PFSK-1 (cell line): ENCODE measurements around the gene TCF7L1.

Experiments used
- FOXP2 ChIP-seq: optimal IDR thresholded peaks from 2 replicates; pipeline ENCODE3; 2011; ENCODE audit warnings: borderline replicate concordance, control low read depth, inconsistent platforms; ENCODE audit not compliant: insufficient read depth; ENCODE audit errors: extremely low read length, extremely low read depth
- POLR2AphosphoS5 ChIP-seq: IDR thresholded peaks from 2 replicates; pipeline ENCODE4 v1.6.1; 2012; ENCODE audit warnings: low read depth, mild to moderate bottlenecking, control low read depth, low read length, moderate library complexity
- SIN3A ChIP-seq: IDR thresholded peaks from 2 replicates; pipeline ENCODE4 v1.6.1; 2012; ENCODE audit warnings: mild to moderate bottlenecking, low read length, moderate library complexity, borderline replicate concordance; ENCODE audit not compliant: insufficient read depth
- TAF1 ChIP-seq: IDR thresholded peaks from 2 replicates; pipeline ENCODE4 v1.6.1; 2012; ENCODE audit warnings: low read length, control low read depth, borderline replicate concordance; ENCODE audit not compliant: insufficient read depth
- TF ChIP-seq, protein P1 (sequence below), 2 experiments: IDR thresholded peaks; 2 replicates each; pipeline versions ENCODE4 v1.6.1 to v1.8.0; 2011 to 2012; ENCODE audit warnings: low read depth in 2 of 2, low read length in 2 of 2, control low read depth in 1 of 2, inconsistent platforms in 1 of 2, mild to moderate bottlenecking in 1 of 2, moderate library complexity in 1 of 2; ENCODE audit not compliant: insufficient read depth in 1 of 2

The TCF7L1 gene

DNA sequence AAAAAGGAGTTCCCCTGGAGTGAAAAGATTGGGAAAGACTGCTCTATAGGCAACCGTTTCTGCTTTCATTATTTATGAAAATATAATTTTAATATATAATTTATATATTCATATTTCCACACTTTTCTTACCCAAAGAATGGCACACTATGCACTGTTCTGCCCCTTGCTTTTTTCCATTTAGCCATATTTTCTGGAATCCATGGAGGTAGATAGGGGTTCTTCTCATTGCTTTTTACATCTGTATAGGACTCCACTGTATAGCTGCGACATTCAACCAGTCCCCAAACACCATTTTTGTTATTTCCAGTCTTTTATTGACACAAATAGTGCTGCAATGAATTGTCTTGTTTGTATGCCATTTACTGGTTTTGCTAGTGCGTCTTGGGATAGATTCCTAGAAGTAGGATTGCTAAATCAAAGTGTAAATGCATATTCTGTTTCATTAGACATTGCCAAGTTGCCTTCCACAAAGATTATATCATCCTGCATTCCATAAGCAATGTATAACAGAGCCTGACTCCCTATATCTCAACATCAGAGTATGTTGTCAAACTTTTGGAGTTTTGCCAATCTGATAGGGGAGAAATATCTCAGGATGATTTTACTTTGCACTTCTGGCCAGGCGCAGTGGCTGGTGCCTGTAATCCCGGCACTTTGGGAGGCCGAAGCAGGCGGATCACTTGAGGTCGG is 26.6 kb upstream of the TCF7L1 start:
- TF ChIP-seq, protein P1, sequence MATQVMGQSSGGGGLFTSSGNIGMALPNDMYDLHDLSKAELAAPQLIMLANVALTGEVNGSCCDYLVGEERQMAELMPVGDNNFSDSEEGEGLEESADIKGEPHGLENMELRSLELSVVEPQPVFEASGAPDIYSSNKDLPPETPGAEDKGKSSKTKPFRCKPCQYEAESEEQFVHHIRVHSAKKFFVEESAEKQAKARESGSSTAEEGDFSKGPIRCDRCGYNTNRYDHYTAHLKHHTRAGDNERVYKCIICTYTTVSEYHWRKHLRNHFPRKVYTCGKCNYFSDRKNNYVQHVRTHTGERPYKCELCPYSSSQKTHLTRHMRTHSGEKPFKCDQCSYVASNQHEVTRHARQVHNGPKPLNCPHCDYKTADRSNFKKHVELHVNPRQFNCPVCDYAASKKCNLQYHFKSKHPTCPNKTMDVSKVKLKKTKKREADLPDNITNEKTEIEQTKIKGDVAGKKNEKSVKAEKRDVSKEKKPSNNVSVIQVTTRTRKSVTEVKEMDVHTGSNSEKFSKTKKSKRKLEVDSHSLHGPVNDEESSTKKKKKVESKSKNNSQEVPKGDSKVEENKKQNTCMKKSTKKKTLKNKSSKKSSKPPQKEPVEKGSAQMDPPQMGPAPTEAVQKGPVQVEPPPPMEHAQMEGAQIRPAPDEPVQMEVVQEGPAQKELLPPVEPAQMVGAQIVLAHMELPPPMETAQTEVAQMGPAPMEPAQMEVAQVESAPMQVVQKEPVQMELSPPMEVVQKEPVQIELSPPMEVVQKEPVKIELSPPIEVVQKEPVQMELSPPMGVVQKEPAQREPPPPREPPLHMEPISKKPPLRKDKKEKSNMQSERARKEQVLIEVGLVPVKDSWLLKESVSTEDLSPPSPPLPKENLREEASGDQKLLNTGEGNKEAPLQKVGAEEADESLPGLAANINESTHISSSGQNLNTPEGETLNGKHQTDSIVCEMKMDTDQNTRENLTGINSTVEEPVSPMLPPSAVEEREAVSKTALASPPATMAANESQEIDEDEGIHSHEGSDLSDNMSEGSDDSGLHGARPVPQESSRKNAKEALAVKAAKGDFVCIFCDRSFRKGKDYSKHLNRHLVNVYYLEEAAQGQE (IDR thresholded peaks at IDR 0.05; ENCODE audit: insufficient read depth in 1 of 2, low read depth in 2 of 2, low read length in 2 of 2), result no peak
- TF ChIP-seq FOXP2 (no peak), TAF1 (no peak), SIN3A (no peak), POLR2AphosphoS5 (no peak)

DNA sequence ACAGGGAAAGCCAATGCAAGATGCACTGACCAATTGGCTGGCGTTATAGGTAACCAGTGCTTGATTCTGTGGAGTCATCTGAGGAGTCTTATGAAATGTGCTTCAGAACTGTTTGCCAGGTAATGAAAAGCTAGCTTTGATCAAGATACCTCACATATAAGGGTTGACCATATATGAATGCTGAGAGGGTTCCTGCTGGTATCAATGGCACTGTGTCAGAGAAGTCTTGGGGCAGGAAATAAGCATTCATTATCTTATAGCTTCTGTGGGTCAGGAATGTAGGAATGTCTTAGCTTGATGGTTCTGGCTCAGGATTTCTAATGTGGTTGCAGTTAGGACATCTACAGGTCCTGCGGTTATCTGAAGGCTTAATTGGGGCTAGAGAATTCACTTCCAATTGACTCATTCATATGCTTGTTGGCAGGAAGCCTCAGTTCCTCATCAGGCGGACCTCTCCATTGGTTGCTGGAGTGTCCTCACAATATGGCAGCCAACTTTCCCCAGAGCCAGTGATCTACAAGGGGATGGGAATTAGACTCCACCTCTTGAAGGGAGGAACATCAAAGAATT is 22.1 kb upstream of the TCF7L1 start:
- TF ChIP-seq TAF1 (no peak), POLR2AphosphoS5 (no peak)

DNA sequence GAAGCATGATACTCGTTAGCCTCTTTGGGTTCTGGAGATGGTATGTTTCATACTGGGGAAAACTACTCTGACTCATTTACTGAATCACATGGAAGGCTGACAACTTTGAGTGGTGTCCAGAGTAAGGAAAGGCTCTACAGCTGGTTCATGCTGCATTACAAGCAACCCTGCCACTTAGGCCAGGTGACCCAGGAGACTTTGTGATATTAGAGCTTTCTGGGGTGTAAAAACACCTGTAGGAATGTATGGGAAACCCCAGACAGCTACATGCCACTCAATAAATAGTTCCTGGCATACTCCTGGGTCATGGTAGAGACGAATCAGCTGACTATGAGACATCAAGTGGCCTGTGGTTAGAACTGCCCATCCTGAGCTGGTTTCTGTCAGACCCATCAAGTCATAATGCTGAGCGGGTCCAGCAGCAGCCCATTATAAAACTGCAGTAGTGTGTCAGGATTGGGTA is 21.3 kb upstream of the TCF7L1 start:
- no peak for TF ChIP-seq FOXP2
- no peak for TF ChIP-seq SIN3A
- TF ChIP-seq POLR2AphosphoS5, result no peak
- TF ChIP-seq, protein P1 (IDR thresholded peaks at IDR 0.05; ENCODE audit: insufficient read depth in 1 of 2, low read depth in 2 of 2, low read length in 2 of 2), result no peak
- TF ChIP-seq TAF1, result no peak

DNA sequence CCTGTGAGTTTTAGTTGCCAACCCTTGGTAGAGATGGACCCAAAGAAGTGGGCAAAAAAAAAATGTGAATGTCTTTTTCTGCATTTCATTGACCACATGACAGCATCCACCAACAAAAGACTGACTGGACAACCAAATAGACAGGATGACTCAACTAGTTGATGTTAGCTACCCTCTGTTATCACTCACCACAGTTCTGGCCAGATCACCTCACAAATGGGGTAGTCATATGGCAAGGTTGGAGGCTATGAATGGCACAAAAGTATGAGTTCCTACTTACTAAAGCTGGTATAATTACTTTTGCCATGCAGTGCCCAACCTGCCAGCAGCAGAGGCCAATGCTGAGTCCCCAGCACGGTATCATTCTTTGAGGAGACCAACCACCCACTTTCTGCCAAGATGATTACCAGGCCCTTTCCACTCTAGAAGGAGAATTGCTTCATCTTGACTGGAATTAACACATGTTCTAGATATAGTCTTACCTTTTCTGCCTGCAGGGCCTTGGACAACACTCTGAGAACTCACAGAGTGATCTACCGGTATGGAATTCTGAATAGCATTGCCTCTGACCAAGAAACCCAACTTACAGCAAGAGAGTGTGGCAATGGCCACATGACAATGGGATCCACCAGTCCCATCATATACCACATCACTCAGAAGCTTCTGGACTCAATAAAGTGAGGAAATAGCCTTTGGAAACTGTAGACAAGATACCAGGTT is 20.1 kb upstream of the TCF7L1 start:
- TF ChIP-seq POLR2AphosphoS5, result no peak
- no peak for TF ChIP-seq SIN3A
- no peak for TF ChIP-seq TAF1
- TF ChIP-seq, protein P1 (IDR thresholded peaks at IDR 0.05; ENCODE audit: insufficient read depth in 1 of 2, low read depth in 2 of 2, low read length in 2 of 2), result no peak
- TF ChIP-seq FOXP2, result no peak

DNA sequence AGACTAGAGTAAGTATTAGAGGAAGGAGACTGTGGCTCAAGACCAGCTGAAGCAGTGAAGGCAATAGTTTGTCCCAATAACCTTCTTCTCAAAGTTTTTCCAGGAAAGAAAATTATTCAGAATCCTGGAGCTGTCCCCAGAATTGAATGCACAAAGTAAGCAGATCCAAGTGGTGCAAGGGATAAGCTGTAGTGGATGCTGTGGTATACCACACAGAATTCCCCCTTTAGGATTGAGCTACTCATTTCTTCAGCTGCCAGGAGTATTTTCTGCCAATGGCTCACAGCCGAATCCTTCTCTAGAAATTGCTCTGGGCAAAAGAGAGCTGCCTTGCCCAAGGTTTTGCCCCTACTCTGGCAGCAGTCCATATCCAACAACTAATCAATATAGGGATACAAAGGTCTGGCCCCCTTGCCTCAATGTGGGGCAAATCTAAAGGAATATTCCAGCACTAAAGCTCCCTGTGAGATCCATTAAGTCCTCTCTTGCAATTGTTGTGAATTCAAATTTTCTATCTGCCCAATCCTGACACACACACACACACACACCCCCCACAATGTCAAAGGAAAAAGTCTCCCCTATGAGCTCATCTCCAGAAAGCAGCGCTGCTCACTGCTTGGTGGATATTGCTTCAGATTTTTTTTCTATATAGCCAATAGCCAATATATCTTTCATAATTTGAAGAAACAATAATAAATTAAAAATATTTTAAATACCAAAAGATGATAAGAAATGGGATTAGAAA is 18.4 kb upstream of the TCF7L1 start:
- TF ChIP-seq, protein P1 (IDR thresholded peaks at IDR 0.05; ENCODE audit: insufficient read depth in 1 of 2, low read depth in 2 of 2, low read length in 2 of 2), result no peak
- TF ChIP-seq POLR2AphosphoS5 (no peak), SIN3A (no peak), TAF1 (no peak), FOXP2 (no peak)
